ENCODE measurements around the gene GPRIN2. TPM values are rescaled to one million over a fixed set of nuclear protein-coding genes. Genes with fewer than 3 reads are reported as not detected.
A peak's percentile ranks its signal among the peaks of the same experiment; 100 is the strongest.

Gene GPRIN2
- total and polyA plus RNA-seq, 2 of the 8 experiments (the other 6 are each of a cell fraction or from before 2014, with no cell fraction given), result 14.3 to 18.6 TPM

DNA sequence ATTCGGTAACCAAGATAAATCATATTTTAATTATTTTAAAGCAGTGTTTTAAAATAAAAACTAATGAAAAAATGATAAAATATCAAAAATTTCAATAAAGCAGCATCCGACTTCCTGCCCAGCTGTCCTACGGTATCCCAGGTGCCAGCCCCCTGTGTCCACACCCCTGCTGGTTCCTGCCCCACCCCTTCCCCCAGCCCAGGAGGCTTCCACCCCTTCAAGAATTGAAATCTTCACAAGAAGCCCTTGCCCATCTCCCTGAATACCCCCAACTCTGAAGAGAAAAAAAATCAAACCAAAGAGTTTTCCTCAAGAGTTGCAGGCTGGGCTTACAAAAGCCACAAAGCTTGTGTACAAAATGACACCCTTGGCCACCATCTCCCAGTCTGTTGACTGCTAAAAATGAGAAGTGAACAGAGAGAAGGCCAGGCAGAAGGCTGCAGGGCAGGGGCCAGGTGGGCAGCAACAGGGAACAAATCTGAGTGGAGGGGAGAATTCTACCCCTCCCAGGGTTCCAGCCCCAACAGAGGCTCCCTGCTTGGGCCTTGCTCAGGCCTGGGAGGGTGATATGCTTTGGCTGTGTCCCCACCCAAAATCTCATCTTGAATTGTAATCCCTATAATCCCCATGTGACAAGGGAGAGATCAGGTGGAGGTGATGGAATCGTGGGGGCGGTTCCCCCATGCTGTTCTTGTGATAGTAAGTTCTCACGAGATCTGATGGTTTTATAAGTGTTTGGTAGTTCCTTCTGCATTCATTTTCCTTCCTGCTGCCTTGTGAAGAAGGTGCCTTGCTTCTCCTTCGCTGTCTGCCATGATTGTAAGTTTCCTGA is 14.5 kb downstream of the GPRIN2 start:
- ChIA-PET POLR2A (ENCODE audit: partially characterized antibody) (interaction anchor here (1.2 to 2.5 kb wide), 2 partner anchors 8 to 11 kb away, joined by 6 to 7 read pairs; no protein-coding TSS in a partner anchor), CTCF (ENCODE audit: partially characterized antibody) (interaction anchor here (0.8 to 6.5 kb wide), 4 partner anchors 8 to 25 kb away, joined by 3 to 46 read pairs (median 8); no protein-coding TSS in a partner anchor)
- H3K4me1 ChIP-seq (replicated peaks in 1 of 4; ENCODE audit: control insufficient read depth in 3 of 4, insufficient read depth in 4 of 4, low read length in 3 of 4), result peaks cover 10 to 13% (median 12%) of the 10 kb centered on the region in 4 experiments
- peak overlapping the region; percentile 40; the same call in 1 of the 2 replicates for H2BK12ac ChIP-seq (ENCODE audit: low read depth, low read length)
- no peak overlapping the region for H3K14ac ChIP-seq (ENCODE audit: insufficient read length)
- FAIRE-seq (no peak), DNase-seq (ENCODE audit: low read depth in 1 of 2, low spot score in 2 of 2) (no peak)
- no peaks in the 10 kb centered on the region for H3K79me2 ChIP-seq (ENCODE audit: control insufficient read depth in 1 of 2, insufficient read depth in 2 of 2, low read length in 2 of 2)
- peaks cover 0 to 4% of the 10 kb centered on the region in 2 experiments for H4K20me1 ChIP-seq (replicated peaks in 1 of 2; ENCODE audit: control insufficient read depth in 1 of 2, insufficient read depth in 2 of 2, low read length in 2 of 2)
- WGBS, 2 experiments (ENCODE audit: extremely low coverage in 1 of 2, insufficient coverage in 1 of 2, insufficient read length in 1 of 2, insufficient replicate concordance in 2 of 2, low coverage in 1 of 2, low lambda C conversion rate in 2 of 2, missing lambda C conversion rate in 1 of 2), result 81% methylated on average over 7 of the region's 7 CpGs; no CpG with 5 or more reads in 1 of the 2 experiments
- H3K4ac ChIP-seq (replicated peaks; ENCODE audit: insufficient read length, low read depth, low read length), result no peak overlapping the region
- H3K9me3 ChIP-seq (ENCODE audit: insufficient read depth in 2 of 2, low read depth in 1 of 2, low read length in 1 of 2), result no peaks in the 10 kb centered on the region
- no peak for TF ChIP-seq TAF1 (IDR thresholded peaks at IDR 0.05; ENCODE audit: low read depth, low read length)
- TF ChIP-seq, protein P1, sequence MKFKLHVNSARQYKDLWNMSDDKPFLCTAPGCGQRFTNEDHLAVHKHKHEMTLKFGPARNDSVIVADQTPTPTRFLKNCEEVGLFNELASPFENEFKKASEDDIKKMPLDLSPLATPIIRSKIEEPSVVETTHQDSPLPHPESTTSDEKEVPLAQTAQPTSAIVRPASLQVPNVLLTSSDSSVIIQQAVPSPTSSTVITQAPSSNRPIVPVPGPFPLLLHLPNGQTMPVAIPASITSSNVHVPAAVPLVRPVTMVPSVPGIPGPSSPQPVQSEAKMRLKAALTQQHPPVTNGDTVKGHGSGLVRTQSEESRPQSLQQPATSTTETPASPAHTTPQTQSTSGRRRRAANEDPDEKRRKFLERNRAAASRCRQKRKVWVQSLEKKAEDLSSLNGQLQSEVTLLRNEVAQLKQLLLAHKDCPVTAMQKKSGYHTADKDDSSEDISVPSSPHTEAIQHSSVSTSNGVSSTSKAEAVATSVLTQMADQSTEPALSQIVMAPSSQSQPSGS (IDR thresholded peaks at IDR 0.05; ENCODE audit: low read length), result no peak
- 0 out of 2 replicates have a peak, but pooled peaks have one; percentile 17 for TF ChIP-seq POLR2AphosphoS5 (IDR thresholded peaks at IDR 0.05; ENCODE audit: low read depth, low read length)
- TF ChIP-seq, protein P2, sequence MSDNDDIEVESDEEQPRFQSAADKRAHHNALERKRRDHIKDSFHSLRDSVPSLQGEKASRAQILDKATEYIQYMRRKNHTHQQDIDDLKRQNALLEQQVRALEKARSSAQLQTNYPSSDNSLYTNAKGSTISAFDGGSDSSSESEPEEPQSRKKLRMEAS (IDR thresholded peaks at IDR 0.05), result no peak
- TF ChIP-seq RXRA (IDR thresholded peaks at IDR 0.05; ENCODE audit: insufficient read depth, low read depth, low read length), result no peak
- peak; percentile 61; the same call in 1 of the 2 replicates for TF ChIP-seq EGR1 (IDR thresholded peaks at IDR 0.05; ENCODE audit: borderline replicate concordance, low read depth, low read length)
- H2AFZ ChIP-seq (ENCODE audit: low read length), result no peak overlapping the region
- no peak overlapping the region for H2BK20ac ChIP-seq (ENCODE audit: low read length)
- no peaks in the 10 kb centered on the region for H3K79me1 ChIP-seq (ENCODE audit: low read depth, low read length)
- H3K4me3 ChIP-seq (ENCODE audit: extremely low read depth in 1 of 4, insufficient read depth in 2 of 4, low read depth in 3 of 4, low read length in 4 of 4), result peak overlapping the region in 2 of 4 experiments; percentile 49 to 61; a peak in 5 of 8 replicates
- peak overlapping the region; percentile 55 to 78 for H3K4me2 ChIP-seq (ENCODE audit: insufficient read depth in 1 of 2, low read depth in 2 of 2, low read length in 2 of 2)
- H3K9ac ChIP-seq (replicated peaks in 1 of 4; ENCODE audit: extremely low read depth in 1 of 4, low read depth in 3 of 4, low read length in 3 of 4), result no peak overlapping the region
- H2BK120ac ChIP-seq (replicated peaks; ENCODE audit: low read depth, low read length), result no peak overlapping the region
- no peaks in the 10 kb centered on the region for H3K36me3 ChIP-seq (ENCODE audit: control insufficient read depth in 2 of 4, insufficient read depth in 4 of 4, low read length in 3 of 4)
- H4K5ac ChIP-seq (ENCODE audit: insufficient read length, low read depth, low read length), result no peak overlapping the region
- no peak overlapping the region for H3K56ac ChIP-seq (replicated peaks; ENCODE audit: insufficient read length, low read depth, low read length)
- no peak overlapping the region for H3K23ac ChIP-seq (ENCODE audit: insufficient read length)
- peaks cover 2% of the 10 kb centered on the region; the same call in 1 of the 2 replicates for H3K23me2 ChIP-seq (ENCODE audit: low read depth, low read length)
- no peak overlapping the region for H3K27ac ChIP-seq (ENCODE audit: low read depth, low read length)
- H4K91ac ChIP-seq (replicated peaks; ENCODE audit: insufficient read length, low read length), result peak overlapping the region; percentile 16
- H3K18ac ChIP-seq (ENCODE audit: extremely low read depth, low read length), result peak overlapping the region; percentile 66
- H4K8ac ChIP-seq (ENCODE audit: extremely low read depth, insufficient read depth, low read length), result no peak overlapping the region
- H2BK15ac ChIP-seq (ENCODE audit: low read length), result peak overlapping the region; percentile 34; the same call in 1 of the 2 replicates
- H2BK5ac ChIP-seq (ENCODE audit: low read depth, low read length), result no peak overlapping the region
- peak overlapping the region; percentile 14; the same call in 1 of the 2 replicates for H2AK5ac ChIP-seq (ENCODE audit: low read depth, low read length)
- peaks cover 0 to 6% (median 2%) of the 10 kb centered on the region in 4 experiments; a peak in 4 of 7 replicates for H3K27me3 ChIP-seq (replicated peaks in 1 of 4; ENCODE audit: control insufficient read depth in 3 of 4, extremely low read depth in 1 of 4, insufficient read depth in 3 of 4, low read length in 3 of 4)
